ENCODE results near the gene MPEG1.

MPEG1 gene

GRCh38 chr11:59187587-59187986, 25.1 kb downstream of the MPEG1 start:
- TF ChIP-seq POLR2AphosphoS5 (IDR thresholded peaks at IDR 0.05; ENCODE audit: low read depth, low read length) (no peak), POLR2A (IDR thresholded peaks at IDR 0.05; ENCODE audit: low read depth, low read length) (no peak), TAF1 (IDR thresholded peaks at IDR 0.05; ENCODE audit: borderline replicate concordance, low read depth, low read length) (no peak)
- DNase-seq (ENCODE audit: insufficient read length) (no peak), FAIRE-seq (no peak)

- DNase-seq (ENCODE audit: insufficient read length) (no peak), FAIRE-seq (peak; percentile 17)
- TF ChIP-seq POLR2A (IDR thresholded peaks at IDR 0.05; ENCODE audit: low read depth, low read length): no peak
- TF ChIP-seq POLR2AphosphoS5 (IDR thresholded peaks at IDR 0.05; ENCODE audit: low read depth, low read length): no peak
- no peak for TF ChIP-seq TAF1 (IDR thresholded peaks at IDR 0.05; ENCODE audit: borderline replicate concordance, low read depth, low read length)
These were observed 25.7 kb downstream of the MPEG1 start for GRCh38 chr11:59187035-59187434.

- no peak for TF ChIP-seq TAF1 (IDR thresholded peaks at IDR 0.05; ENCODE audit: borderline replicate concordance, low read depth, low read length)
- no peak for TF ChIP-seq POLR2A (IDR thresholded peaks at IDR 0.05; ENCODE audit: low read depth, low read length)
- TF ChIP-seq POLR2AphosphoS5 (IDR thresholded peaks at IDR 0.05; ENCODE audit: low read depth, low read length): no peak
- peak; percentile 74 for FAIRE-seq
- DNase-seq (ENCODE audit: insufficient read length): peak; percentile 61
These were observed 26.6 kb downstream of the MPEG1 start for GRCh38 chr11:59186130-59186594.

- FAIRE-seq (peak; percentile 14), DNase-seq (ENCODE audit: insufficient read length) (no peak)
- no peak for TF ChIP-seq POLR2A (IDR thresholded peaks at IDR 0.05; ENCODE audit: low read depth, low read length)
- TF ChIP-seq POLR2AphosphoS5 (IDR thresholded peaks at IDR 0.05; ENCODE audit: low read depth, low read length): no peak
- no peak for TF ChIP-seq TAF1 (IDR thresholded peaks at IDR 0.05; ENCODE audit: borderline replicate concordance, low read depth, low read length)
These were observed 27.3 kb downstream of the MPEG1 start for GRCh38 chr11:59185386-59185945.

- FAIRE-seq (no peak), DNase-seq (ENCODE audit: insufficient read length) (no peak)
- no peak for TF ChIP-seq POLR2A (IDR thresholded peaks at IDR 0.05; ENCODE audit: low read depth, low read length)
- TF ChIP-seq POLR2AphosphoS5 (IDR thresholded peaks at IDR 0.05; ENCODE audit: low read depth, low read length): no peak
- TF ChIP-seq TAF1 (IDR thresholded peaks at IDR 0.05; ENCODE audit: borderline replicate concordance, low read depth, low read length): no peak
These were observed 27.9 kb downstream of the MPEG1 start for GRCh38 chr11:59184691-59185339.

- DNase-seq (ENCODE audit: insufficient read length) (no peak), FAIRE-seq (peak; percentile 72)
- TF ChIP-seq POLR2AphosphoS5 (IDR thresholded peaks at IDR 0.05; ENCODE audit: low read depth, low read length) (no peak), TAF1 (IDR thresholded peaks at IDR 0.05; ENCODE audit: borderline replicate concordance, low read depth, low read length) (no peak), POLR2A (IDR thresholded peaks at IDR 0.05; ENCODE audit: low read depth, low read length) (no peak)
These were observed 29.0 kb downstream of the MPEG1 start for GRCh38 chr11:59183771-59184170.

- FAIRE-seq (peak; percentile 77), DNase-seq (ENCODE audit: insufficient read length) (peak; percentile 40)
- no peak for TF ChIP-seq POLR2AphosphoS5 (IDR thresholded peaks at IDR 0.05; ENCODE audit: low read depth, low read length)
- no peak for TF ChIP-seq TAF1 (IDR thresholded peaks at IDR 0.05; ENCODE audit: borderline replicate concordance, low read depth, low read length)
- TF ChIP-seq POLR2A (IDR thresholded peaks at IDR 0.05; ENCODE audit: low read depth, low read length): no peak
These were observed 30.1 kb downstream of the MPEG1 start for GRCh38 chr11:59182457-59183151.

GRCh38 chr11:59181746-59182456, 30.8 kb downstream of the MPEG1 start:
- FAIRE-seq: no peak
- no peak for DNase-seq (ENCODE audit: insufficient read length)
- no peak for TF ChIP-seq TAF1 (IDR thresholded peaks at IDR 0.05; ENCODE audit: borderline replicate concordance, low read depth, low read length)
- no peak for TF ChIP-seq POLR2AphosphoS5 (IDR thresholded peaks at IDR 0.05; ENCODE audit: low read depth, low read length)
- TF ChIP-seq POLR2A (IDR thresholded peaks at IDR 0.05; ENCODE audit: low read depth, low read length): no peak; the same call in 1 of the 2 replicates

GRCh38 chr11:59180907-59181306, 31.8 kb downstream of the MPEG1 start:
- FAIRE-seq: no peak
- no peak for DNase-seq (ENCODE audit: insufficient read length)

GRCh38 chr11:59180168-59180776, 32.5 kb downstream of the MPEG1 start:
- no peak for FAIRE-seq
- DNase-seq (ENCODE audit: insufficient read length): no peak
- TF ChIP-seq POLR2AphosphoS5 (IDR thresholded peaks at IDR 0.05; ENCODE audit: low read depth, low read length): no peak
- no peak for TF ChIP-seq TAF1 (IDR thresholded peaks at IDR 0.05; ENCODE audit: borderline replicate concordance, low read depth, low read length)
- no peak for TF ChIP-seq POLR2A (IDR thresholded peaks at IDR 0.05; ENCODE audit: low read depth, low read length)

More at GRCh38 chr11:59180907-59181306, 31.8 kb downstream of the MPEG1 start:
- no peak for TF ChIP-seq POLR2A (IDR thresholded peaks at IDR 0.05; ENCODE audit: low read depth, low read length)
- no peak for TF ChIP-seq TAF1 (IDR thresholded peaks at IDR 0.05; ENCODE audit: borderline replicate concordance, low read depth, low read length)
- no peak for TF ChIP-seq POLR2AphosphoS5 (IDR thresholded peaks at IDR 0.05; ENCODE audit: low read depth, low read length)

- FAIRE-seq (peak; percentile 57), DNase-seq (ENCODE audit: insufficient read length) (no peak)
- TF ChIP-seq TAF1 (IDR thresholded peaks at IDR 0.05; ENCODE audit: borderline replicate concordance, low read depth, low read length) (no peak), POLR2A (IDR thresholded peaks at IDR 0.05; ENCODE audit: low read depth, low read length) (0 out of 2 replicates have a peak, but pooled peaks have one; percentile 1), POLR2AphosphoS5 (IDR thresholded peaks at IDR 0.05; ENCODE audit: low read depth, low read length) (no peak)
These were observed 33.6 kb downstream of the MPEG1 start for GRCh38 chr11:59179121-59179520.

All from GM12892 (cell line).